K562 (cell line): ENCODE measurements around the gene TPD52L2. TPM values are rescaled to one million over a fixed set of nuclear protein-coding genes. Genes with fewer than 3 reads are reported as not detected.

Experiments used
- BDP1 ChIP-seq: IDR thresholded peaks from 3 replicates; pipeline ENCODE4 v1.6.1; 2011; ENCODE audit not compliant: insufficient read length, insufficient read depth
- COPS2 ChIP-seq: fragments of 450-650 bp; conservative IDR thresholded peaks from 2 replicates; pipeline ENCODE4 v1.6.1; 2016; ENCODE audit warnings: mild to moderate bottlenecking, moderate library complexity
- CREM ChIP-seq: IDR thresholded peaks from 2 replicates; pipeline ENCODE4 v1.6.1; 2014; ENCODE audit warnings: antibody characterized with exemption, low read depth
- ESRRB ChIP-seq: fragments of 250-450 bp; sonication (Bioruptor Pico); IDR thresholded peaks from 2 replicates; pipeline ENCODE4 v1.5.0; 2020; ENCODE audit warnings: mild to moderate bottlenecking, moderate library complexity, borderline replicate concordance
- GATA2 ChIP-seq: sonication (generic); formaldehyde crosslinking; IDR thresholded peaks from 2 replicates; pipeline ENCODE4 v1.4.0; 2020; ENCODE audit warnings: mild to moderate bottlenecking, missing genetic modification reagents
- MEIS2 ChIP-seq: fragments of 450-650 bp; IDR thresholded peaks from 2 replicates; pipeline ENCODE4 v1.6.1; 2014; ENCODE audit warnings: mild to moderate bottlenecking; ENCODE audit not compliant: partially characterized antibody
- NCOA2 ChIP-seq, 2 experiments: fragments of 450-650 bp; IDR thresholded peaks; 2 replicates each; pipeline ENCODE4 v1.6.1; 2018; ENCODE audit warnings: mild to moderate bottlenecking in 2 of 2, moderate library complexity in 1 of 2; ENCODE audit not compliant: partially characterized antibody in 2 of 2
- PKNOX1 ChIP-seq: fragments of 450-650 bp; IDR thresholded peaks from 2 replicates; pipeline ENCODE4 v1.6.1; 2016
- RNF2 ChIP-seq: sonication (generic); IDR thresholded peaks from 2 replicates; pipeline ENCODE4 v1.6.1; 2016
- TEAD1 ChIP-seq, 2 experiments: fragments of 450-650 bp in 1 of 2; sonication (generic) in 1 of 2; formaldehyde crosslinking; IDR thresholded peaks; 2 replicates each; pipeline versions ENCODE4 v1.4.0 to v1.8.0; 2020 to 2022; ENCODE audit warnings: mild to moderate bottlenecking in 2 of 2, missing genetic modification reagents in 1 of 2
- ZNF165 ChIP-seq: fragments of 250-450 bp; sonication (Bioruptor Pico); IDR thresholded peaks from 2 replicates; pipeline ENCODE4 v1.4.0; 2020; ENCODE audit warnings: borderline replicate concordance
- ZNF23 ChIP-seq: fragments of 250-450 bp; sonication (Bioruptor Pico); IDR thresholded peaks from 2 replicates; pipeline ENCODE4 v1.4.0; 2020; ENCODE audit warnings: mild to moderate bottlenecking
- ZNF407 ChIP-seq: fragments of 450-650 bp; IDR thresholded peaks from 2 replicates; pipeline ENCODE4 v1.6.1; 2016; ENCODE audit warnings: low read depth
- ZNF589 ChIP-seq: fragments of 200-800 bp; sonication (Bioruptor generic); IDR thresholded peaks from 2 replicates; pipeline ENCODE4 v1.6.1; 2016; ENCODE audit warnings: low read depth, missing genetic modification characterization, missing compliant biosample characterization
- ZNF740 ChIP-seq, 3 experiments: fragments of 200-800 bp in 1 of 3; sonication (Bioruptor generic) in 1 of 3; sonication (generic) in 1 of 3; formaldehyde crosslinking in 1 of 3; IDR thresholded peaks; 2 replicates each; pipeline versions ENCODE4 v1.6.1 to v1.8.0; 2016 to 2022; ENCODE audit warnings: mild to moderate bottlenecking in 2 of 3, missing compliant biosample characterization in 2 of 3, missing genetic modification characterization in 2 of 3, missing genetic modification reagents in 1 of 3
- polyA plus RNA-seq, 8 experiments: library from polyadenylated mRNA; depleted of rRNA in 4 of 8; stranded (reverse) in 5 of 8; unstranded in 3 of 8; fragments of >200 nt; fragmentation: Nextera tagmentation in 2 of 8; fragmentation: Illumina TruSeq in 1 of 8; extraction: Ambion mirVana in 2 of 8; extraction: Trizol in 1 of 8; gene quantifications; 2 replicates each; pipeline versions ENCODE4 v1.2.1 to v1.2.3, GENCODE V29; 2011 to 2014; ENCODE audit warnings: inconsistent platforms in 1 of 8, missing spikeins in 1 of 8
- total RNA-seq, 7 experiments: library from RNA; depleted of rRNA in 6 of 7; stranded (reverse); fragments of >200 nt in 6 of 7; fragmentation: Illumina TruSeq in 2 of 7; extraction: Trizol in 2 of 7; gene quantifications; 2 replicates each; pipeline versions ENCODE4 v1.2.1 to v1.2.3, GENCODE V29; 2011 to 2021; ENCODE audit warnings: low replicate concordance in 1 of 7
- TF ChIP-seq, protein P1 (sequence below), 2 experiments: fragments of 450-650 bp in 1 of 2; sonication (generic) in 1 of 2; formaldehyde crosslinking in 1 of 2; IDR thresholded peaks in 1 of 2; conservative IDR thresholded peaks in 1 of 2; 2 replicates each; pipeline versions ENCODE4 v1.6.1 to v1.8.1; 2016 to 2023; ENCODE audit warnings: mild to moderate bottlenecking in 2 of 2, moderate library complexity in 2 of 2, inconsistent platforms in 1 of 2, missing genetic modification reagents in 1 of 2
- TF ChIP-seq, protein P2 (sequence below): sonication (generic); formaldehyde crosslinking; IDR thresholded peaks from 2 replicates; pipeline ENCODE4 v1.9.0; 2022; ENCODE audit warnings: mild to moderate bottlenecking, missing genetic modification reagents

Gene TPD52L2
- total and polyA plus RNA-seq, 9 of the 15 experiments (the other 6 are each of a cell fraction or from before 2014, with no cell fraction given), result 1.9 to 117 (median 74.6) TPM

- TF ChIP-seq CREM, result peak; percentile 48; the same call in 1 of the 2 replicates
- peak; percentile 54; the same call in 1 of the 2 replicates for TF ChIP-seq RNF2
- no peak for TF ChIP-seq ZNF740 (CRISPR knock-in tag; IDR thresholded peaks at IDR 0.05)
- no peak for TF ChIP-seq ZNF740 (tag; IDR thresholded peaks at IDR 0.05)
- TF ChIP-seq GATA2, result no peak
- TF ChIP-seq MEIS2, result peak; percentile 94
- TF ChIP-seq ZNF407, result no peak
- peak; percentile 96 for TF ChIP-seq PKNOX1
- TF ChIP-seq, protein P1, sequence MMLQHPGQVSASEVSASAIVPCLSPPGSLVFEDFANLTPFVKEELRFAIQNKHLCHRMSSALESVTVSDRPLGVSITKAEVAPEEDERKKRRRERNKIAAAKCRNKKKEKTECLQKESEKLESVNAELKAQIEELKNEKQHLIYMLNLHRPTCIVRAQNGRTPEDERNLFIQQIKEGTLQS (IDR thresholded peaks at IDR 0.05), result no peak
- TF ChIP-seq, protein P1 (CRISPR knock-in tag; conservative IDR thresholded peaks at IDR 0.05), result no peak
- no peak for TF ChIP-seq ZNF165 (CRISPR knock-in tag)
- no peak for TF ChIP-seq BDP1
- TF ChIP-seq ESRRB (CRISPR knock-in tag), result no peak
- no peak for TF ChIP-seq COPS2
- TF ChIP-seq TEAD1 (CRISPR knock-in tag; IDR thresholded peaks at IDR 0.05), result no peak
- 0 out of 2 replicates have a peak, but pooled peaks have one; percentile 27 for TF ChIP-seq ZNF589 (CRISPR knock-in tag)
- no peak for TF ChIP-seq NCOA2 (IDR thresholded peaks at IDR 0.05; ENCODE audit: partially characterized antibody in 2 of 2)
- no peak for TF ChIP-seq ZNF23 (CRISPR knock-in tag)
- TF ChIP-seq, protein P2, sequence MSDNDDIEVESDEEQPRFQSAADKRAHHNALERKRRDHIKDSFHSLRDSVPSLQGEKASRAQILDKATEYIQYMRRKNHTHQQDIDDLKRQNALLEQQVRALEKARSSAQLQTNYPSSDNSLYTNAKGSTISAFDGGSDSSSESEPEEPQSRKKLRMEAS (CRISPR knock-in tag), result peak; percentile 61; the same call in 1 of the 2 replicates
These were observed 42.8 kb upstream of the TPD52L2 start (continued) for GRCh38 chr20:63822276-63822696.
